GM19328 (cell line): ENCODE results near the gene AFAP1L2.

Source experiments
- ATAC-seq: cut with Tn5 transposase; IDR thresholded peaks from one replicate; pipeline ENCODE4 v1.9.1; 2021; ENCODE audit warnings: mild to moderate bottlenecking, moderate library complexity; ENCODE audit not compliant: unreplicated experiment

AFAP1L2 gene

GRCh38 chr10:114246679-114247305, 157.5 kb downstream of the AFAP1L2 start:
- ATAC-seq: no peak

- ATAC-seq: no peak
Measured at GRCh38 chr10:114245121-114245791, 159.0 kb downstream of the AFAP1L2 start.
